HG02870 (cell line): ENCODE results near the gene MS4A18.
"Not testable (repeated sequence)": the region's sequence is repeated elsewhere in the genome, so short reads cannot be mapped to it uniquely, and the experiment has no call there.

ENCODE experiments used
- ATAC-seq: cut with Tn5 transposase; IDR thresholded peaks from one replicate; pipeline ENCODE4 v1.9.1; 2021; ENCODE audit warnings: mild to moderate bottlenecking, moderate library complexity; ENCODE audit not compliant: unreplicated experiment

Gene MS4A18

GRCh38 chr11:60734279-60734678 is 9.8 kb downstream of the MS4A18 start:
- no peak for ATAC-seq

GRCh38 chr11:60739114-60739513 is 14.6 kb downstream of the MS4A18 start:
- no peak for ATAC-seq

GRCh38 chr11:60740573-60740972 is 16.1 kb downstream of the MS4A18 start:
- no peak for ATAC-seq

GRCh38 chr11:60741421-60741820 is 16.9 kb downstream of the MS4A18 start:
- no peak for ATAC-seq

- ATAC-seq = no peak
Observed at GRCh38 chr11:60743058-60743457, 18.5 kb downstream of the MS4A18 start.

GRCh38 chr11:60744114-60744513 is 19.6 kb downstream of the MS4A18 start:
- ATAC-seq = no peak

GRCh38 chr11:60747359-60747873 is 22.9 kb downstream of the MS4A18 start:
- no peak for ATAC-seq

GRCh38 chr11:60748225-60748624 is 23.7 kb downstream of the MS4A18 start:
- no peak for ATAC-seq

- no peak for ATAC-seq
Observed at GRCh38 chr11:60748821-60749220, 24.3 kb downstream of the MS4A18 start.

GRCh38 chr11:60750911-60751310 is 26.4 kb downstream of the MS4A18 start:
- no peak for ATAC-seq

GRCh38 chr11:60753309-60753708 is 28.8 kb downstream of the MS4A18 start:
- no peak for ATAC-seq

GRCh38 chr11:60754887-60755286 is 30.4 kb downstream of the MS4A18 start:
- ATAC-seq = no peak

- ATAC-seq = no peak
Observed at GRCh38 chr11:60756307-60757032, 31.9 kb downstream of the MS4A18 start, which contains the start of gene MS4A15. Gene MS4A15, plus strand, starts transcription at chr11:60756867. Its CDS starts 6,867 bp downstream, at chr11:60763734.

GRCh38 chr11:60757231-60757800 is 32.8 kb downstream of the MS4A18 start:
- no peak for ATAC-seq

- not testable (repeated sequence) for ATAC-seq
Observed at GRCh38 chr11:60758671-60759070, 34.2 kb downstream of the MS4A18 start.

- ATAC-seq = not testable (repeated sequence)
Observed at GRCh38 chr11:60759438-60760225, 35.1 kb downstream of the MS4A18 start.

GRCh38 chr11:60761436-60762190 is 37.1 kb downstream of the MS4A18 start:
- peak; percentile 24 for ATAC-seq

GRCh38 chr11:60762851-60763691 is 38.6 kb downstream of the MS4A18 start:
- ATAC-seq = peak; percentile 44

GRCh38 chr11:60763692-60764369 is 39.3 kb downstream of the MS4A18 start:
- ATAC-seq = peak; percentile 37
